ENCODE results near the gene LELP1. TPM values are rescaled to one million over a fixed set of nuclear protein-coding genes. Genes with fewer than 3 reads are reported as not detected.

LELP1 gene
- total and polyA plus RNA-seq, 8 donors: not detected

DNA sequence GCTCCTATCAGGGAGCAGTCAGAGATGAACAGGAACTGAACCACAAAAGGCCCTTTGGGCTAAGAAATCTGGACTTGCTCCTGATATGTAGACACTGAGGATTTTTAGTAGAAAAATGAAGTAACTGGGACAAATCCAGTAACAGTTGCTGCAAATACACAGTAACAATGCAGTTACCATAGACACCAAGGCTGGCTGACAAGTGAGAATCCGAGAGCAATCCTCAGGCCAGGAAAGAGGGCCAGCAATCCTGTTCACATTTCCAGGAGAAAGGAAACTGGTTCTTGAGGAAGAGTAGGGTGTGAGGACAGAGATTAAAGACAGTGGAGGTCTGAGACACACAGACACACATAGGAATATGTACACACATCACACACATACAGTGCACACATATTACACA lies 46.9 kb downstream of the LELP1 start:
- no peaks in the 10 kb centered on the region for H3K4me1 ChIP-seq
- no peaks in the 10 kb centered on the region for H3K9me3 ChIP-seq
- WGBS, 5 donors: 46 to 58% (median 53%) methylated on average over 1 of the region's 1 CpG
- H3K36me3 ChIP-seq: no peaks in the 10 kb centered on the region
- DNase-seq: peak in 1 of 2 donors; percentile 54
- no peak overlapping the region for H3K27ac ChIP-seq
- intact Hi-C loops (cut with DNase I; ENCODE audit: low total_unique reads): no loop called here
- TF ChIP-seq POLR2AphosphoS5 (IDR thresholded peaks at IDR 0.05) (no peak), POLR2A (IDR thresholded peaks at IDR 0.05) (no peak), EP300 (IDR thresholded peaks at IDR 0.05) (no peak)
- TF ChIP-seq, protein P1, sequence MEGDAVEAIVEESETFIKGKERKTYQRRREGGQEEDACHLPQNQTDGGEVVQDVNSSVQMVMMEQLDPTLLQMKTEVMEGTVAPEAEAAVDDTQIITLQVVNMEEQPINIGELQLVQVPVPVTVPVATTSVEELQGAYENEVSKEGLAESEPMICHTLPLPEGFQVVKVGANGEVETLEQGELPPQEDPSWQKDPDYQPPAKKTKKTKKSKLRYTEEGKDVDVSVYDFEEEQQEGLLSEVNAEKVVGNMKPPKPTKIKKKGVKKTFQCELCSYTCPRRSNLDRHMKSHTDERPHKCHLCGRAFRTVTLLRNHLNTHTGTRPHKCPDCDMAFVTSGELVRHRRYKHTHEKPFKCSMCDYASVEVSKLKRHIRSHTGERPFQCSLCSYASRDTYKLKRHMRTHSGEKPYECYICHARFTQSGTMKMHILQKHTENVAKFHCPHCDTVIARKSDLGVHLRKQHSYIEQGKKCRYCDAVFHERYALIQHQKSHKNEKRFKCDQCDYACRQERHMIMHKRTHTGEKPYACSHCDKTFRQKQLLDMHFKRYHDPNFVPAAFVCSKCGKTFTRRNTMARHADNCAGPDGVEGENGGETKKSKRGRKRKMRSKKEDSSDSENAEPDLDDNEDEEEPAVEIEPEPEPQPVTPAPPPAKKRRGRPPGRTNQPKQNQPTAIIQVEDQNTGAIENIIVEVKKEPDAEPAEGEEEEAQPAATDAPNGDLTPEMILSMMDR (IDR thresholded peaks at IDR 0.05): no peak
- H3K27me3 ChIP-seq: peaks cover 0 to 50% (median 0%) of the 10 kb centered on the region in 3 donors
- H3K4me3 ChIP-seq: no peak overlapping the region

DNA sequence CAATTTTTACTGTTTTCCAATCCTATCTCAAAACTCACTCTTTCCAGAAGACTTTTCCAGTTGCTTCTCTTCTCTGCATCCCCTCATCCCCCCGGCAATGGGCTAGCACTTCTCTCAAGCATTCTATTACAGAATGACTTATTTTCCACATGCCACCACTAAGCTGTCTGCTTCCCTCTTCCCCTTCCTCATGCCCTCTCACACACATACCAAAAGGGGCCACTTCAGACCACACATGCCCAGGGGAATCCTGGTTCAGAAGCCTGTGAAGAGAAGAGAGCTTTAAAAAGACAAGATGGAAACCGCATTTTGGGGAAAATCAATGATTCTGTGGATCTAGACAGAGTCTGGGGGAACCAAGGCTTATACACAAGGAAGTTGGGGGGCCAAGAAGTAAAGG lies 47.9 kb downstream of the LELP1 start:
- intact Hi-C loops (cut with DNase I; ENCODE audit: low total_unique reads): no loop called here
- H3K4me1 ChIP-seq: no peaks in the 10 kb centered on the region
- H3K4me3 ChIP-seq: no peak overlapping the region
- H3K36me3 ChIP-seq: no peaks in the 10 kb centered on the region
- H3K27ac ChIP-seq: no peak overlapping the region
- H3K27me3 ChIP-seq: peaks cover 0 to 54% (median 0%) of the 10 kb centered on the region in 3 donors
- no peak for DNase-seq
- H3K9me3 ChIP-seq: no peaks in the 10 kb centered on the region
- TF ChIP-seq POLR2A (IDR thresholded peaks at IDR 0.05) (no peak), EP300 (IDR thresholded peaks at IDR 0.05) (no peak), POLR2AphosphoS5 (IDR thresholded peaks at IDR 0.05) (no peak)
- TF ChIP-seq, protein P1 (IDR thresholded peaks at IDR 0.05): no peak
- WGBS, 5 donors: 78 to 91% (median 81%) methylated on average over 2 of the region's 2 CpGs

DNA sequence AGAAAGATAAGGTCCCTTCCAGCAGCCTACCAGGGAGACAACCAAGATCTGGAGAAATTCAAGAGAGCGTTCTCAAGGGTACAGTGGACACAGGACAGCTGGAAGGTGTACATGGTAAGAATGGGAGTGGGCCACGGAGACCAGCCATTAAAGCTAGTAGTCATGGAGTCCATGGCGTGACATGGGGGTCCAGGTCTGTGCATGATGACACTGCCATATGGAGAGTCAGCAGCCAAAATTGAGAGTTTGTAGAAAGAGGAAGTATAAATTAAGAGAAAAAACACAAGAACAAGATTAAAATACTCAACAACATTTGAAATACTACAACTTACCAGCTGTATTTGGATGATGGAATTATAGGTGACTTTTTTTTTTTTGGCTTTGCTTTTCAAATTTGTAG lies 48.3 kb downstream of the LELP1 start:
- TF ChIP-seq, protein P1 (IDR thresholded peaks at IDR 0.05): no peak
- TF ChIP-seq POLR2A (IDR thresholded peaks at IDR 0.05): no peak
- no peak for TF ChIP-seq POLR2AphosphoS5 (IDR thresholded peaks at IDR 0.05)
- TF ChIP-seq EP300 (IDR thresholded peaks at IDR 0.05): no peak
- Histone ChIP-seq H3K9me3 (no peaks in the 10 kb centered on the region), H3K27ac (no peak overlapping the region), H3K4me1 (no peaks in the 10 kb centered on the region), H3K36me3 (no peaks in the 10 kb centered on the region), H3K4me3 (no peak overlapping the region), H3K27me3 (peaks cover 0 to 53% (median 0%) of the 10 kb centered on the region in 3 donors)
- intact Hi-C loops (cut with DNase I; ENCODE audit: low total_unique reads): no loop called here
- WGBS, 5 donors: 76 to 92% (median 80%) methylated on average over 3 of the region's 3 CpGs
- no peak for DNase-seq

DNA sequence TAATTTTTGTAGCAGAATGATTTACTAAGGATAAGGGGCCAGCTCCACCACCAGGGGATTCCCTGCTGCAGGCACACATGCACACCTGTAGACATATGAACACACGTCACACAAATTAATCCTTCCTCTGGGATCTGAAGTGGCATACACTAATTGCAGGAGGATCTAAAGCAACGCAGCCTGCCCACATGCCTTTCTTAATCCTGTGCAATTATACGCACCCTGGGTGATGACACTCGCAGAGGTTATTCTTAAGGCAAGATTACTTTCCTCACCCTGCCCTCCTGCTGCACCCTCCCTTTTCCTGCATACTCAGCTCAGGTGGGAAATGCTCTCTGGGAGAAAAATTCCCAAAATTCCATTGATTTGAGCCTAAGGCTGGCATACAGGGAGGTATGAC lies 48.8 kb downstream of the LELP1 start:
- WGBS, 5 donors: 70 to 88% (median 84%) methylated on average over 4 of the region's 4 CpGs
- Histone ChIP-seq H3K36me3 (no peaks in the 10 kb centered on the region), H3K4me3 (no peak overlapping the region), H3K9me3 (no peaks in the 10 kb centered on the region), H3K4me1 (no peaks in the 10 kb centered on the region), H3K27me3 (peaks cover 0 to 49% (median 0%) of the 10 kb centered on the region in 3 donors), H3K27ac (no peak overlapping the region)
- DNase-seq: no peak
- intact Hi-C loops (cut with DNase I; ENCODE audit: low total_unique reads): no loop called here
- TF ChIP-seq POLR2AphosphoS5 (IDR thresholded peaks at IDR 0.05): no peak
- TF ChIP-seq, protein P1 (IDR thresholded peaks at IDR 0.05): no peak
- TF ChIP-seq POLR2A (IDR thresholded peaks at IDR 0.05): no peak
- TF ChIP-seq EP300 (IDR thresholded peaks at IDR 0.05): no peak

Data from stomach (tissue), 9 donors.